HG02973 (cell line): ENCODE measurements around the gene SAP25.
"Not testable (repeated sequence)": the region's sequence is repeated elsewhere in the genome, so short reads cannot be mapped to it uniquely, and the experiment has no call there.

ENCODE experiments used
- ATAC-seq: cut with Tn5 transposase; IDR thresholded peaks from one replicate; pipeline ENCODE4 v1.9.1; 2021; ENCODE audit warnings: moderate library complexity; ENCODE audit not compliant: unreplicated experiment

SAP25 gene

GRCh38 chr7:100562195-100563099, 11.3 kb downstream of the SAP25 start:
- no peak for ATAC-seq

DNA sequence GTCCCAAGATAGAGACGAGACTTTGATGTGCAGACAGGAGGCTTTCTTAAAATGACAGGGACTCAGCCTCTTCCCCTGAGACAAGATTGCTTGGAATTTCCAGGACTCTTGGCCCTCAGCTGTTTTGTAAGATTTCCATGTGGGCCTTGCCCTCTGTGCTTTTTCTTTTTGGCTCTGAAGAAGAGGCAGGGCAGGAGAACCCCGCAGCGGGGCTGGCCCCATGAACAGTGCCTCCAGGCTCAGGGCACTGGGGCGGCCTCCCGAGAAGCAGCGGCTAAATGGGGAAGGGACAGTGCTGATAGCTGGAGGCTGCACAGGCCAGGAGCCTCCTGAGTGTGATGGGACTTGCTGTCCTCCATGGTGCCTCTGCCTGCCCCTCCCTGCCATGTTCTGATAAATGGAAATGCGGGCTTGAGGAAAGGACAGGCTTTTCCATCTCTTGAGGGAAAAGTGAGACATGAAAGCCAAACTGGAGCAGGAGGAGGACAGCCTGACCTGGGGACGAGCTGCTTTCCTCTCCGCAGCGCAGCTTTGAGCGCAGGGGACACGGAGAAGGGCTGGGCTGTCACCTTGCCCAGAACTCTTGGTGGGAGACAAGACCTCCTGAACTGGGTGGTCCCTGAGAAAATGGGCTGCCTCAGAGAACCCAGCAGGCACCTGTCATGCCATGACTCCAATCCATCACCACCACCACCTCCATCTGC, 12.1 kb downstream of the SAP25 start:
- ATAC-seq, result no peak

GRCh38 chr7:100559127-100559526, 14.6 kb downstream of the SAP25 start:
- no peak for ATAC-seq

GRCh38 chr7:100556541-100556940, 17.2 kb downstream of the SAP25 start:
- ATAC-seq, result no peak

GRCh38 chr7:100555701-100556100, 18.0 kb downstream of the SAP25 start:
- ATAC-seq, result no peak

- no peak for ATAC-seq
Measured at GRCh38 chr7:100553032-100553431, 20.7 kb downstream of the SAP25 start.

DNA sequence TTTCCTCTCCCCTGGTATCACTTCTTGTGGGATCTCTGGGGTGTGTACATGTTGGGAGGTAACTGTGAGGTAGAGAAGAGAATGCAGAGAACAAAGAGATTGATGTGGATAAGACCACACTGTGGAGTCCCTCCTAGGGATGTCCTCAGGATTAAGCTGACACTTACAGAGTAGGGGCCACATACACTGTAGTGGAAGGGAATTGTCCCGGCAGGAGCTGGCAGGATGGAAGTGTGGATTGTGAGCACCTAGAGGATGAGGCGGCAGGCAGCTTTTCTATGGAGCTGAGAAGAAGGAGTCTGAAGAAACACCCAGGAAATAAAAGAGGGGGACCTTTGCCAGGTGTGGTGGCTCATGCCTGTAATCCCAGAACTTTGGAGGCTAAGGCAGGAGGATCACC, 21.2 kb downstream of the SAP25 start:
- ATAC-seq, result no peak

DNA sequence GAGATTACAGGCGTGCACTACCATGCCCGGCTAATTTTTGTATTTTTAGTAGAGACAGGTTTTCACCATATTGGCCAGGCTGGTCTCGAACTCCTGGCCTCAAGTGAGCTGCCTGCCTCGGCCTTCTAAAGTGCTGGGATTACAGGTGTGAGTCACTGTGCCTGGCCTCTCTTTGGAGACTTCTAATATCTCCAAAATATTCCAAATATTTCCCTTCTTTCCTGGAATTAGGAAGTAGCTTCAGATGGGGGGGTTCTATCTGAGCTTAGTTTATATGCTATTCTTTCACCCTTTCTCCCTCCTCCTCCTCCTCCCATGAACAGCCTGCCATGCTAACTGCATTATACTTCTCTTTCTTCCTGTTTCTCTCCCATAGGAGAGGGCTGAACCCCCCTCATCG, 25.3 kb downstream of the SAP25 start:
- ATAC-seq, result not testable (repeated sequence)

GRCh38 chr7:100547872-100548271, 25.8 kb downstream of the SAP25 start:
- no peak for ATAC-seq

DNA sequence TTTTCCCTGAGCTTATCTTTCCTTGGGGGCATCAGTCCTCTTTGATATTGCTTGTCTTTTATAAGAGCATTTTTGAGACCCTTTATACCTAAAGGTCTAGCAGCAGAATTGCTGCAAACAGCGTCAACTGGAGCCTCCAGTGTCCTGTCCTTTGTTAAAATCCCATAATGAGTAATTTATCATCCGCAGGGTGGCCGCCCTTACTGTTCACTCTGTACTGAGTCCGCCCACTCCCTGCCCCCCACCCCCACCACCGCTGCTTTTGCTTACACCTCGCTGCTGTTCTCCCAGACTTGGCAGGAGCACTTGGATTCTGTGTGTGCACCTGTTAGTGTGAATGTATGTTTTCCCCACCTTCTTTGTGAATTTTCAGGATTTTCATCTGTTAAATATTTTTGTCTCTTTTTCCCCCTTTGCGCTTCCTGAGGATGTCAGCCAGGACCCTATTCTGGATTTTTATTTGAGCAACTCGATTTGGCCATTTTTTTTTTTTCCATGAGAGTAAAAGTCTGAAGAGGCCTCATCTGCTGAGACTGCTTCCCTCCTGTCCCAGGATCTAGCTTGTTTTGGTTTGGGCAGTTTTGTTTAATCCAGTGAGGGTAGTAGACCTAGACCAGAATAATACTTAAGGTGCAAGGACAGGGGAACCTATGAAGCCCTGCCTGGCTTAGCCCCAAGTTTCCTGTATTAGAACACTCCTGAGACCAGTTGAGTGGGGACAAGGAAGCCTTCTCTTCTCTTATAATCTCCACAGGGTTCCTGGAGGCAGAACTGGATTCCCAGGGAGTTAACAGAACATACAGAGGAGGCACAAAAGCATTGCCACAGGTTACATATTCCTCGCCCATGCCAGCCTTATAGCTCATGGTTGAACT, 26.5 kb downstream of the SAP25 start:
- peak; percentile 3 for ATAC-seq

- ATAC-seq, result peak; percentile 42
Measured at GRCh38 chr7:100546129-100546925, 27.4 kb downstream of the SAP25 start.

GRCh38 chr7:100545360-100546128, 28.2 kb downstream of the SAP25 start:
- ATAC-seq, result peak; percentile 37

DNA sequence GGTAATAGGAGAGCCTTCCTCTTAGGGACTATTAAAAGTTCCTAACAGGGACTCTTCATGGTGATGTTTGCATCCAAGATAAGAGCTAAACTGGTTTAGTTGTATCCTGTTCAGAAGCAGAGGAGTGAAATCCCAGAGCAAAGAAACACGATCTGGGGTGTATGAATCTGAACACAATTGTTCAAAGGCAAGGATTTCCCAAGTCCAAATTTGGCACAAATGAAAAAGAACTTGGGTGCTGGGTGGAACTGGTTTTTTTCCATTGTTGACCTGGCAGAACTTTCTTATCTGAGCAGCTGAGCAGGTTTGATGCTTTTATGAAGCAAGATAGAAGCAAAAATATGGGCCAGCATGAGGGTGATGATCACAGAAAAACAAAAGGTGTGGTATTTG, 28.7 kb downstream of the SAP25 start:
- ATAC-seq, result no peak

GRCh38 chr7:100544386-100544785, 29.3 kb downstream of the SAP25 start:
- ATAC-seq, result no peak

- no peak for ATAC-seq
Measured at GRCh38 chr7:100543586-100543985, 30.1 kb downstream of the SAP25 start.

DNA sequence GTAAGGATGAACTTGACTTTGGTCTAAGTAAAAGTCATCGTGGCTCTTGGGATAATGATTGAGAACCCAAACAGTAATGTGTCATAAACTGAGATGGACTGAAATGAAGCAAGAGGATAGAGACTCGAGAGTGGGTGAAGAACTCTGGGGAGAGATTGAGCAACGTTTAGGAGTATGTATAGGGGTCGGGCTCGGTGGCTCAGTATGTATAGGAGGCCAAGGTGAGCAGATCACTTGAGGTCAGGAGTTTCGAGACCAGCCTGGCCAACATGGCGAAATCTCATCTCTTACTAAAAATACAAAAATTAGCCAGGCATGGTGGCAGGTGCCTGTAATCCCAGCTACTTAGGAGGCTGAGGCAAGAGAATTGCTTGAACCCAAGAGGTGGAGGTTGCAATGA, 32.4 kb downstream of the SAP25 start:
- ATAC-seq, result not testable (repeated sequence)

DNA sequence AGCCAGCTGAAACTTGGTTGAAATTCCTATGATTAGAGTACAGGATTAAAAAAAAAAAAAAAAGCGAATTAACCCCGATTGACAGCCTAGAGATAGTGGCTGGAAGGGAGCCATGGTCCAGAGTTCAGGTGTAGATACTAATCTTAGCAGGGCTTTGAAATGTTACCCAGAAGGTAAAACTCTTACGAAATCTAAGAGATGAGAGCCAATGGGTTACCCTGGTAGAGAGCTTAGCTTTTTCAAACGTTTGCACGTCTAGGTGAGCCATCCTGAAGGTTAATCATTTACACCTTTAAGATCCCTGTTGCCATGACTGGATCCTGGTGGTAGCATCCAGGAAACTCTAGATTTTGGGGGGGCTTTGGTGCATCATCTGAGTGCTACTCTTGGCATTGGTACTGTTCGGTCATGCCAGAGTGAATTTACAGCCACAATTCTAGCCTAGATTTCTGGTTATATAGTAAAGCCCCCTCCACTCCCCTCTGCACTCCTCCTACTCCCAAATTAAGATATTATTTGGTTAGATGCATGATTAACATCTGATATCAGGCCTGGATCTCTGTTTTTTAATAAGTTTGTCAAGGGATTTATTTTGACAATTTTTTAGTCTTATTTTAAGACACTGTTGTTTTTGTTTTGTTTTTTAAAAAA, 33.5 kb downstream of the SAP25 start:
- no peak for ATAC-seq

DNA sequence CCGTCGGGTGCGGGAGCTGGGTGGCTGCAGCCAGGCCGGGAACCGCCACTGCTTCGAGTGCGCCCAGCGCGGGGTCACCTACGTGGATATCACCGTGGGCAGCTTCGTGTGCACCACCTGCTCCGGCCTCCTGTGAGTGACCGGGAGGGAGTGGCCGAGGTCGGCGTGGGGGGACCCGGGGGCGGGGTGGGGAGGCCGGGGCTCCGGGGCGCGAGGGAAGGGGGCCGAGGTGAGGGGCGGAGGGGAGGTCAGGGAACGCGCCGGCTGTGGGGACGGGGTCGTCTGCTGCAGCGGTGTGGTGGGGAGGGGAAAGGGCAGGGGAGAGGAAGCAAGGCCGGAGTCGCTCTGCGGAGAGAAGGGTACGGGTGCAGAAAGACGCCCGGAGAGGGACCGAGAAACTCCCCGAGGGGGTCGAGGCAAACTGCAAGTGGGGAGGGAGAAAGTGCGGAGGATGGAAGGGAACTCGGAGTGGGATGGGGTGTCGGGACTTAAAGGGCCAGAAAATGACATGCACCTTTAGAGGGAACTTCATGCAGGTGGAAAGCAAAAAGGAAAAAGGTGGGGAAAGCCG, 34.2 kb downstream of the SAP25 start:
- ATAC-seq, result no peak
